ENCODE measurements around the gene DAO.

Gene DAO

DNA sequence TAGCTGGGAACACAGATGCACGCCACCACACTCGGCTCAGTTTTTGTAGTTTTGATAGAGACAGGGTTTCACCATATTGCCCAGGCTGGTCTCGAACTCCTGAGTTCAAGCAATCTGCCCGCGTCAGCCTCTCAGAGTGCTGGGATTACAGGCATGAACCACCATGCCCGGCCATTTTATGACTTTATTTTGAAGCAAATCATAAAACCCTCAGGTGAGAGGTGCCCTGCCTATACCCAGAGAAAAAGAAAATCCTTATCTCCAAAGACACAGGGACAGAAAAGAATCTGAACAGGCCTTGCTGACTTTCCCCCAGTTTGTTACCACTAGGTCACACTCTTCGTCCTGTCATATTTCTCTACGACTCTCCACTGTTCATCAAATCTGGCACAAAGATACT, 48.8 kb downstream of the DAO start:
- no peak for FAIRE-seq

GRCh38 chr12:108930155-108930554, 50.3 kb downstream of the DAO start:
- FAIRE-seq = no peak

DNA sequence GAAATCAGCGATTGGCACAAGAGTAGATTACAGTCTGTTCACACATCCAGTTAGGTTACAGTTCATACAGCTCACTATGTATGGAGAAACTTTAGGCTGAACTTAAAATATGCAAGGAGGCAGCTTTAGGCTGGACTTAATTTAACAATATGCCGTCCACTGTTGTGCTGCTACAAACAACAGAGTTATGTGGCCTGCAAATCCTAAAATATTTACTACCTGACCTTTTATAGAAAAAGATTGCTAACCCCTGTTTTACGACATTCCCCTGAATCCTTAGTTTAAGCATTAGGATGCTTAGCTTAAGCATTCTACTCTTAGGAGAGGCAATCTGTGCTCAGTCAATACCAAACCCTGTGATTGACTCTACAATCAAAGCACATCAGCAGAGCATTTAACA, 50.9 kb downstream of the DAO start:
- FAIRE-seq = no peak

DNA sequence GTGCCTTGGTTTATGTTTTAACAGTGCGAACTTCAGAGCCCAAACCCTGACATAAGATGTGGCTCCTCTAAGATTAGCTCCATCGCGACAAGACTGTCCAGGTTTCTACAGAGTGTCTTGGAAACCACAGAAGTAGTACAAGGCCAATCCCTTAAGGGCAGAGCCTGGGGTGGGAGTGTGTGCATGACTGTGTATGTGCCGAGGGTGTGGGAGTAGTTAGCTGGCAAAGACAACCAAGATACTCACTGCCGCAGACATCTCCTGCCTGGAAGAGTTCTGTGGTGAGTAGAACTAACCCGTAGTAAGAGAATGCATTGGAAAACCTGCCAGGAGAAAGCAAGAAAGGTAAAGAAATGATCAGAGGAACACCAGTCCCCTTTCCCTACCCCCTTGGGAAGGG, 54.1 kb downstream of the DAO start:
- FAIRE-seq = no peak

- no peak for FAIRE-seq
These were observed 55.4 kb downstream of the DAO start for GRCh38 chr12:108935159-108935763.

DNA sequence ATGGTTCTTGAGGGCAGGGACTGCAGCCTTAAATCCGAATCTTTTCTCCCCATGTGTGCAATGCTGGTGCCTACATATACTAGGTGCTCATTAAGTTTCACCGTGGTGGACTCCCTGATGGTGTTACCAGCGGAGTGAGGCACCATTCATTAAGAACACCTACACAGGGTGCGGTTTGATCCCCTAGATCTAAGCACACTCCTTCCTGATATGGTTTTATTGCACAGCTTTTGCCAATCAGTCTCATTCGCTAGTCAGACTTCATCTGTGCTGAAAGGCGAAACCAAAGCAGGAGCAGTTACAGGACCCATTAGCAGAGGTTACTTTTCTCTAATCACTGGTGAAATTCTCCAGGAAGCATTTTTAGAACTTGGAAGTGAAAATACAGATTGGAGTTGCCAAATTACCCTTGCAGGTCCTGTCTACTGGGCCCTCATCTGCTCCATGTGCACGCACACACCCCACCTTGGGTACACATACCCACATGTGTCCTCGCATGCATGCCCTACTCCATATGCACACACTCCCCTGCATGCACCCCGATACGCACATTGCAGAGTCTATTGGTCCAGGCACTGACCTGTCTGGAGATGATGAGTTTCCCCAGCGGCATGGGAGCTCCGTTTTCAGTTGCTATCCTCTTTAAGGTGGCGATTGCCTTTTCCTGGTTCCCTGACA, 58.5 kb downstream of the DAO start:
- no peak for FAIRE-seq

GRCh38 chr12:108939594-108939993, 59.7 kb downstream of the DAO start:
- FAIRE-seq = no peak

DNA sequence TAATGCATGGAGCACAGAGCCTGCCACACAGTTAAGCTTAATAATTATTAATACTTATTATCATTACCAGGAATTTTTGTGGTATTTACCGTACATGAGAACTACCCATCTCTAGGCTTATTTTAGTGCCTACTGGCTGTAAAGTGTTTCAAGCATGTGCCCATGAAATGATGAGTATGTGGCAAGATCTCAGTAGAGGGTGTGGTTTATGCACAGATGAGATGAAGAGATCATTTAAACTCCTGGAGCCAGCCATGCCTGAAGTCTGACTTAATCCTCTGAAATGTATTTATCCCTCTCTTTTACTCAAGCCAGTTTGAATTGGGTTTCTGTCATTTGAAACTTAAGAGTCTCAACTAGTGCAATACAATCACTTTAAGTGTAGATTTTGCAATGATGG, 60.2 kb downstream of the DAO start:
- FAIRE-seq = no peak

DNA sequence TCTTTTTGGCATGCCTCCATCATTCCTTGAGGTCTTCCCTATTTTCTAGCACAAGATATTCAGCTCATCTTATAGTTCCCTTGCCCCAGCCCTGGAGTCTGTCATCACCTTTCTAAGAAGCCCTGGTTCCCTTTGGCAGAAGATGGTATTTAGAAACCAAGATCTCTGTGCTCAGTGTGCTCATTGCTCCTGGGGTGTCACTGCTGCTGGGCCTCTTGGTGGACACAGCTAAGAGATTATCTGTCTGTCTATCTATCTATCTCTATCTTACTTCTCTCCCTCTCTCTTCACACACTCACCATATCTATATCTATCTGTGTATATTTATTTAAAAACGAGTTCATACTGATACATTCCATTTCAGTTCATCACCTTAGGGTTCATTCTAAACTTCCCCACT, 67.2 kb downstream of the DAO start:
- FAIRE-seq = no peak

DNA sequence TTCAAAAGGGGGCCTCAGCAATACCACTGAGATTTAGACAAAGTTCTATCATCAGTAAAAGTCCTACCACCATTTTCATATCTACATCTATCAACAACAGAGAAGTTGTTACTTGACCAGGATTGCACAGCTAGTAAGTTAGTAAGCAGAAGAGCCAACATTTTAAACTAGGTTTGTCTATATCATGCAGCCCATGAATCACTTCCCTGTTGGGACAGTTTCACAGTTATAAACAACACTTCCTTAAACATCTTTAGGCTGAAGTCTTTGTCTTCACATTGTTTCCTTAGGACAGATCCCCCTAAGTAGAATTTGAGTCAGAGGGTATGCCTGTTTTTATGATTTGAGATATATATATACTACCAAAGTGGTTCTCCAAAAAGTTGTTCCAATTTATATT, 68.5 kb downstream of the DAO start:
- no peak for FAIRE-seq

- no peak for FAIRE-seq
These were observed 70.1 kb downstream of the DAO start for GRCh38 chr12:108949976-108950375.
